ENCODE data around the gene KCNH3.

The KCNH3 gene

GRCh38 chr12:49563951-49564685 lies 25.3 kb downstream of the KCNH3 start:
- DNase-seq = no peak

DNA sequence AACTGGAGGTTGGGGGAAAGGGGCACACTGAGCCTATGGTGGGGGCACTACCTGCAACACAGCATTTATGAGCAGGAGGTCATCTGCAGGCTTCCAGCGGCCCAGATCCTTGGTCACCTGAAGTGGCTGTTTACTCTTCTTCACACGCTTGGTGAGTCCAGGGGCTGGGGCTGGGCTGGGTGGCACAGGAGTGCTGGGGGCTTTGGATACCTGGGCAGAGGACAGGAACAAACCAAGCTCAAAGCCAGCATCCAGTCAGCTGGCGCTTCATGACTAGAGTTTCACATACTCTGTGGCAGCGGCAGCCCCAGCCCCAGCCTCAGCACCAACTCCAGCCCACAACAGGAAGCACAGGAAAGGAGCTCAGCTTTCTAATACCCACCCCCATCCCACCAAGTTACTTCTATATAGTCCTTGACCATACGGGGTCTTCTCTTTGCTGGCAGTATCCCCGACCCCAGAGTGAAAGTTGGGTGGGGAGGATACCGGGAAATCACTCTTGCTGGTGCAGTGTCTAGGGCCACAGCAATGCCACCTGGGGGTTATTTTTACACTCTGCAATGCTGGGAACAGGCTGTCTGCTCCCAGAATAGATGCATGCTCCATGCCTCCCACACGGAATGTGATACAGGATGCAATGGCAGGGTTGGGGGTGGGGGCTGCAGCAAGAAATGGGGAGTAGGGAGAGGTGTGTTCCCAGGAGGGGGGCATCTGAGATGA lies 26.0 kb downstream of the KCNH3 start:
- DNase-seq = no peak

DNA sequence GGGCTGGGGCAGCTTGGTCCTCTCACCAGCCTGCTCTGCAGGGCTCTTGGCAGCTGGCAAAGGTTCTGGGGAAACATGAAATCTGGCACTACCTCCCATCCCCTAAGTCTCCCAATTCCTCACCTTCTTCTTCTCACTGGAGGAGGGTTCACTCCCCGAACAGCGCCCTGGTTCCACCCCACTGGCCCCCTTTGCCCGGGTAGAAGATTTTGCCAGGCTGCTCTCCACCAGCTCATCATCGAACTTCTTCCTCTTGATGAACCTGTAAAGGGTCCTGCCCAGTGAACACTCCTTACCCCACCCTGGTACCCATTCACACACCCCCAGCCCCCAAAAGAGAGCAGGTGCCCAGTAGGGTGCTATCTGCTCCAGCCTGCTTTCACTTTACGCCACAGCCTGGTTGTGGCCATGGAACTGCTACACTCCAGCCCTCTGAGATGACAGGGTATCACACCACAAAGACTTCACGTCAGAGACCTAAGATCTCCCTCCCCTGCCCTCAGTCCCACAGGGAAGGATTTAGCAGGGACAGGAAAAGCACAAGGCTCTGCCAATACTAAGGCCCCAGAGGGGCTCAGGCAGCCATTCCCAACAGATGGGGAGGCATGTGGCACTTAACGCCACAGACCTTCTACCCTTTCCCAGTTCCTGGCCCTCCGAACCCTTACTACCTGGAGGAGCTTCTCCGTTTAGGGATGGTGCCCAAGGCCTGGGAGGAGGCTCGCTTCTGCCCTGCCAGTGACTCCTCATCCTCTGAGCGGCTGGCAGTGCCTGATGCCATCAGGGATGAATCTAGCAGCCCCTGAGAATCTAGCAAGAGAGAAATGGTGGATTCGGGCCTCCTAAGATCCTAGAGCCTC lies 26.8 kb downstream of the KCNH3 start:
- no peak for DNase-seq

DNA sequence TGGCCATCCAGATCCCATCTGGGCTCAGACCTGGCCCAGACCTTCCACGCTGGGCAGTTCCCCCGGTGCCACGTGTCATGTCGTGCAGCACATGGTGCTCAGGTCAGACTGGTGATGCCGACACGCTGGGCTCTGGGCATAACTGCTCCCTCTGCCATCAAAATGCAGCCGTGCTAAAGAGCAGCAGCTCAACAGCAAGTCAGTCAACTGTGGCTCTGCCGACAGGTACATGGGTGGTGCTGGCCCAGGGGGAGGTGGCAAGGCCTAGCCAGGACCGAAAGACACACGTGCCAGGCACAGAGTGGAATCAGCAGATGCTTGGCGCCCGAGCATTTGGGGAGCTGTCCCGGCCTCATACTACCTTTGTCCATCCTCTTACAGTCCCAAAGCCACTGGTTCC lies 27.5 kb downstream of the KCNH3 start:
- no peak for DNase-seq

DNA sequence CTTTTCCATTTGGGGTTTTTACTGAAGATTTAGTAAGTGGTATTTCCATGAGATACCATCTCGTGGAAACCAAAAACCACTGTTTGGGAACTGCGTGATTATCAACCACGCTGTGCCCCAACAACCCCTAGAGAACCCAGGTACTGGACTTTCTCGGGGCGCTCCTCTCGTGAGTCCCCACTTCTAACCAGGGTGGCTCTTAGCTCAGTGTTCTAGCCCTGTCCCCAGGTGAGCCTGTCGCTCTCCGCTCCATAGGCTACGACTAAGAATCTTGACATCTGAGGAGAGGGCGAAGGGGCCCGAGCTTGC lies 28.4 kb downstream of the KCNH3 start:
- no peak for DNase-seq

DNA sequence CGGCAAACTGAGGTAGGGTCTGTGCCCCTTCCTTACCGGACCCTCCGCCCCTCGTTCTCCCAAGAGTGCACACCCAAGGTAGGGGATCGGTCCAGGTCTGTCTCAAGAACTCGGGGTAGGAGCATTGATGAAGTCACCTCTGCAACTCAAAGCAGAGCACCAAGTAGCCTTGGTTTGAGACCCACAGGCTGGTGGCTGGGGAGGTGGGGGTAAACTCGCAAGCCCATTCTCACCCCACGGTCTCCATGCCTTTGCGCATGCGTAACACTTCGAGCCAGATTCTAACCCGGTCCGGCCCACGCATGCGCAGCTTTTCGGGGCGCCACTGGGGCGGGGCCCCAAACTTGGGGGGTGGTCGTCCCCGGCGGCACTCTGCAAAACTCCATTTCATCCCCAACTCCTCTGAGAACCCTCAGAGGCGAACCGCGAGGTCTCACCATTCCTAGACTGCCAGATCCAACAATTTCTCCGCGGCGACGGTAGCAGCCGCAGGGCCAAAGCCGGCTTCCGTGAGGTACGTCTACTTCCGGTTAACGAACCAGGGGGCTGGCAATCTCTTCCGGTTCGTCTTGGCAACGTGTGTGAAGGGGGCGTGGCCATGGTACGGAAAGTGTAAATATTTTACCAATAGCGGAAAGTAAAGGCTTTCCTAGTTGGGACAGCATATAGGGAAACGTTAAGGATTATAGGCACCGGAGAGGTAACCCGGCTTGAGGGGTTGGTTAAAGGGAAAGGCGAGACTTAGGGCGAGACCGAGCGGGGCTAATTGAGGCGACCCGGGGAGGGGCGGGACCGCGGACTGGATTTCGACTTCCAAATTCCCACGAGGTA lies 29.0 kb downstream of the KCNH3 start, which contains the start of gene MCRS1:
MCRS1 (minus strand) TSS at position 532 of the 831 bp plus-strand sequence. CDS start 1,411 bp downstream, outside the sequence.
- DNase-seq = peak; percentile 86

- DNase-seq = no peak
These were observed 29.8 kb downstream of the KCNH3 start for GRCh38 chr12:49568442-49569162.

GRCh38 chr12:49577589-49578315 lies 38.9 kb downstream of the KCNH3 start:
- DNase-seq = no peak

- no peak for DNase-seq
These were observed 39.8 kb downstream of the KCNH3 start for GRCh38 chr12:49578471-49579112.

- peak; percentile 57 for DNase-seq
These were observed 42.0 kb downstream of the KCNH3 start for GRCh38 chr12:49580572-49581535.

DNA sequence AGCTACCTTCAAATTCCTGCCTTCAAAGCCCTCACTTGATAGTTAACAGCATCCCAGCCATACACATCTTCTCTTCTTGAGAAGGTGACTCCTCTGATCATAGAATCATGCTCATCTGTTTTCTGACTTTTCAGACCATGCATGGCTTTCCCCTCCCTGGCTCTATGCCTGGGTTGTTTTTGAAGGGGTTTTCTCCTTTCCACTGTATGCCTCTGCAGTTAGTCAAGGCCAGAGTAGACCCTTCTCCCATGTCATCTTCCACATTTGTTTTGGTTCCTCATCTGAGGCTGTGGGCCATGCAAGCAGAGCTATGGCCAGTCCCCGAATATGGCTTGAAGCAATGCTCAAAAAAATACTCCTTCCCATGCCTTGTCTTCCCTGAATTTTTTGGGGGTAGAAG lies 43.4 kb downstream of the KCNH3 start:
- no peak for DNase-seq

DNA sequence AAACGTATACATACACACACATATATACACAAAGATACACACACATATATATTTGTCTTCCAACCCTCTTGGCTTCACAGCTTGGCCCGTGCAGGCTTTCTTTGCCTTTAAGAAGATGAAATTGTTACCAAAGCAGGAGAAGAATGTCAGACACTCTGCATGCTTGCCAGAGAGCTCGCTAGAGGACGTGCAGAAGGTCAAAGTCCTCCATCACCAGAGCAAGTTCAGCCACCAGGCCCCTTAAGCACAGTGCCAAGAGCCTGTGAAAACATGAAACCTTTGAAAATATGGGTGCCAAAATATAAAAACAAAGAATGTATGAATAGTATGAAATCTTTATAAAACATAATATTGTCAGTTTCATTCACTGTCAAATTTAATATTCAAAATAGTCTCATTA lies 44.0 kb downstream of the KCNH3 start:
- no peak for DNase-seq

DNA sequence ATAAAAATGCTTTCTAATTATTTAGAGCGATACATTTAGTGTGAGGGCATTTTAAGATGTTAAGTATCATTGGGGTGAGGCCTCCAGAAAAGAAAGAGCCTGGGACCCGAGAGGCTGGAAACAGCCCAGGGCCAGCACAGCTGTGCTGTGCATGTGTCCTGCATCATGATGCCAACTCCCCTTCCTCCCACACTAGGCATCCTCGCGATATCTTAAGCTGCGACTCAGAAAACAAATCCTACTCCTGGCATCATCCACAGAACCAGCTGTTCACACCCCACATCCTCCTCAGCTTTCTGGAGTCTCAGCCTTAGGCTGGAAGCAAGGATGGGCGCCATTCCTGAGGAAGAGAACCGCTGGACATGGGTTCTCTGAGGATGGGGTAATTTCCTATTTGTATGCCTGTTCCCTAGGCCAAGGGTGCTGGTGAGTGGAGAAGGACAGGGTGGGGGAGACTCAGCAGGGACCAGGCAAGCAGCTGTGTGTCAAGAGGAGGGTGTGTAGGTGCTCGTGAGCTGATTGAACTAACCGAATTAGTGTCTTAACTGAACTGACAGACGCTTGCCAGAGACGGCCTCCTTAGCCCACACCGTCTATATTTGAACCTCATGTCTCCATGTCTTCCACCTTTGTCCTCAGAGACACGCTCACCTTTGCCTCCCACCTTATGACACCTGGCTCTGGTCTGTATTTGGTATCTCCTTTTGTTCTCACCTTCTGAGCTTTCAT lies 44.7 kb downstream of the KCNH3 start:
- DNase-seq = no peak

DNA sequence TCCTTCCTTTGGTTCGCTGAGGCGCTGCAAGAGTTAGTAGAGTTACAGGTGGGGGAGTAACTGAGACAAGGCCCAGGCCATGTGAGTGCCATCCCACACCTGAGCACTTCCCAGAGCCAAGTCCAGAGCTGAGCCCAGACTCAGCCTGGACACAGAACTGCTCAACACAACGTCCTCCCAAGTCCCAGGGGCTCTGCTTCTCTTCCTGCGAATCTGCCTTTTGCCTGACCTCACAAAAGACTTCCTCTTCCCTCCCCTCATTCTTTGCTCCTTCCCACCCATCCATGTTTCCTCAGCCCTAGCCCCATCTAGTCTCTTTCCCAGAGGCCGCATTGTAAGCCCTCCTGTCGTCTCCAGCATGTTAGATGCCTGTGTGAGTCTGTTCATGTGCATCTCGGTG lies 45.8 kb downstream of the KCNH3 start:
- no peak for DNase-seq

- DNase-seq = no peak
These were observed 46.9 kb downstream of the KCNH3 start for GRCh38 chr12:49585477-49586459.

GRCh38 chr12:49587174-49587908 lies 48.5 kb downstream of the KCNH3 start:
- DNase-seq = no peak

GRCh38 chr12:49588281-49588680 lies 49.5 kb downstream of the KCNH3 start:
- no peak for DNase-seq
